HG03175 (cell line): ENCODE measurements around the gene NCOA7.
"Not testable (repeated sequence)": the region's sequence is repeated elsewhere in the genome, so short reads cannot be mapped to it uniquely, and the experiment has no call there.

Source experiments
- ATAC-seq: cut with Tn5 transposase; IDR thresholded peaks from one replicate; pipeline ENCODE4 v1.9.1; 2021; ENCODE audit warnings: mild to moderate bottlenecking, moderate library complexity; ENCODE audit not compliant: unreplicated experiment

Gene NCOA7

GRCh38 chr6:125942672-125943527 lies 152.1 kb downstream of the NCOA7 start:
- ATAC-seq, result no peak

DNA sequence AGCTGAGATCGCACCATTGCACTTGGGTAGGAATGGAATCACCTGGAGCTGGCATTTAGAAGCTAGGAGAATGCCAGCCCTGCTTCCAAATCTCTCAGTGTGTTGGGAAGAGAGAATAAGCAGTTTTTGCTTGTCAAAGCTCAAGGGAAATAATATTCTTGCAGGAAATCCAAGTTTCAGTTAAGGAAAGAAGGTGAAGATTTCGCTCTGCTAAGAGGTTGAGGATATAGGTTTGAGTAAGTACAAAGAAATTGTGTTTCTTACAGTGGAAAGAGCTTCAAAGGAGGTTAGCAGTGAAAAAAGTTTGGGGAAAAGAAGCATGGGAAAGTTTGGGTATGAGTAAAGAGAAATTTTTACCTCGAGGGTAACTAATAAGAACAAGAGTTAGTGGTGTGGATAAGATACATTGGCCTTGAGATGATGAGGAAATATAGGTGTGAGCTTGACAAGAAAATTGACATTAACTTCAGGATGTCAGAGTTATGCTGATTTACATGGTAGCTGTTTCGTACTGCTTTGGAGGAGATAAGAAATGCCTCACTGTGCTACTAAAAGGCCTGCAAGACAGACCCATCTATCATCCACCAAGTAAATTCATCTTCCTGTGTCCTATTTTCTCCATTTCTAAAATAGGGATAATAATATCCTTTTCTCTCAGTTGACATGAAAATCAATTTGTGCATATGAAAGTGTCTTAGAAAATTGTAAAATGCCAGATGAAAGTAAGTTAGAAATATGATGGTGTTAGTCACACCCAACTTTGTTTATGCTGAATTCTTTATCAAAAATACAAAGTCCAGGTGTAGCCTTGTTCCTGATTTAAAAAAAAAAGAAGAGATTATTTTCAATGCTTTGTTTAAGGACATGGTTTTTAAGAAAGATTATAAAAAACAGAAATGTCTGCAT lies 153.0 kb downstream of the NCOA7 start:
- ATAC-seq, result no peak

GRCh38 chr6:125944434-125944816 lies 153.7 kb downstream of the NCOA7 start:
- no peak for ATAC-seq

DNA sequence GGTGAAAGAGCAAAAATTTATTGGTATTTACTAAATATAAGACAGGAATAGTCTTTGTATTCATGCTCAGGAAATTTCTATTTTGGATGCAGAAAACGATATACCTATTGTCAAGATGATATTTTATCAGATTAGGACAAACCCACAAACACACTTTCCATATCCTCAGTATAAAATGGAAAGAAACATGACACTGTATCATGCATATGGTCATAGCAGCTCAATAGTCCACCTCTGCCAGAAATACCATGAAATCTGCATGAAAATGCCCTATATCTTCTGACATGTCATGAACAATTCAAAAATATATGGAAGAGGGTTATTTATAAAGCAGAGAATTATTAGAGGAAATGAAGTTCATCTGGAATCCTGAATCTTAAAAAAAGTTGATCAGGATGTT lies 154.1 kb downstream of the NCOA7 start:
- ATAC-seq, result no peak

GRCh38 chr6:125945378-125946141 lies 154.8 kb downstream of the NCOA7 start:
- no peak for ATAC-seq

DNA sequence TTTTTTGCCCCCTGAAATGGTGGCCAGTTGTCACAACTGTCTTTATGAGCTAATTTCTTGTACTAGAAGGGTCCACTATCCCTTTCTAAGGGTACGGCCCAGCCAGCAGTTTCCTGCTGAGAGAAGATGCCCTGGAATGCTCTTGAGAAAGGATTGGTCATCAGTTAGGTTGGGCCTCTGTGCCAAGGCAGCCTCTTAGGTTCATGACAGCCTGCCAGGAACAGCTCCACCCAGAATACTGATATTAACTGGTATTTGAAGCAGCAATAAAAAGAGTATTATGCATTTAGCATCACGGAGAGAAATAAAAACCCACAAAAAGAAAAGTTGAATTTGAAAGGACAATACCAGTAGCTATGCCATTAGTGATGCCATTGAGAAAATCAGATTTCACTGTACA lies 156.9 kb downstream of the NCOA7 start:
- no peak for ATAC-seq

DNA sequence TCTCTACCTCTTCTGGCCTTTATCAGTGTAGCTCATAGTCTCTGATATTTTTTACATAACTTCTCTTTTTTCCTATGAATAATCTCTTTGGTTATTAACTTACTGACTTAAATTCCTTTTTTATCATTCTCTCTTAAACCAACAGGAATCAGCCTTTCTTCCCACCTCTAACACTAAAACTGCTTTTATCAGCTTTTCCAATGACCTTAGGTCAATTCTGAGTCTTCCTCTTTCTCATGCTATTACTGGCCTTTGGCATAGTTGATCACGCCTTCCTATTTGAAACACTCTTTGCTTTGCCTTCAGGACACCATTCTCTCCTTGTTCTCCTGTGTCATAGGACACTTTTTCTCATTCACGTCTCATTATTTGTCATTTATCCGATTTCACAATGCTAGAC lies 157.7 kb downstream of the NCOA7 start:
- ATAC-seq, result no peak

DNA sequence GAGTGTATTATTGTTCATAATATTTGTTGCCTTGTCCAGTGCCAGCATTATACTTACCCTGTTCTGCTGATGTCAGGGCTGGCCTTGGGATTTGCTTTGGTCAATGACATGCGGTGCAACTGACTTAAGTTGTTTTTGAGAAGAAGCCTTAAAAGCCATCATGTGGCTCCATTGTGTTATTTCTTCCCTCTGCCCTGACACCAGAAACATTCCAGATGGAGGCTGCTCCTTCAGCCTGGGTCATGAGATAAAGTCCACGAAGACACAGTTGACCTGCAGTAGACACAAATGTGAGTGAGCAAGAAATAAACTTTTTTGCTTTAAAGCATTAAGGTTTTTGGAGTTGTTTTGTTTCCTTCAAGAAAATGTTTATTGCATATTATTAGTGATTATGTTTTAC lies 158.3 kb downstream of the NCOA7 start:
- no peak for ATAC-seq

DNA sequence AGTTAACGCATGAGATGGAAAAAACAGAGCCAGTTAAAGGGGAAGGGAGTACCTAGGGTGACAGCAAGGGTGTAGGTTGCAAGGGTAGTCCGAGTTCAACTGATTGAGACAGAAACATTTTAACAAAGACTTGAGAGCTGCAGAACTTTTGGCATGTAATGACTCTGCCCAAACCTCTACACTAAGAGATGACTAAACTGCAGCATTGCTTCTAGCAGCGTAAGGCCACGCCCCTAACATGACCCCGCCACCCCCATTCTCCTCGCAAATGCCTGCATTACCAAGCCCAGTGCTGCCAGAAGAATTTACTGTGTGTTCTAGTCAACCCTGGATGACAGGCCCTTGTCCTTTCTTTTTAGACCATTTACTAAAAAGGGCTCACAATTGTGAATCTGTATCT lies 159.5 kb downstream of the NCOA7 start:
- ATAC-seq, result no peak

GRCh38 chr6:125950716-125951115 lies 160.0 kb downstream of the NCOA7 start:
- not testable (repeated sequence) for ATAC-seq

DNA sequence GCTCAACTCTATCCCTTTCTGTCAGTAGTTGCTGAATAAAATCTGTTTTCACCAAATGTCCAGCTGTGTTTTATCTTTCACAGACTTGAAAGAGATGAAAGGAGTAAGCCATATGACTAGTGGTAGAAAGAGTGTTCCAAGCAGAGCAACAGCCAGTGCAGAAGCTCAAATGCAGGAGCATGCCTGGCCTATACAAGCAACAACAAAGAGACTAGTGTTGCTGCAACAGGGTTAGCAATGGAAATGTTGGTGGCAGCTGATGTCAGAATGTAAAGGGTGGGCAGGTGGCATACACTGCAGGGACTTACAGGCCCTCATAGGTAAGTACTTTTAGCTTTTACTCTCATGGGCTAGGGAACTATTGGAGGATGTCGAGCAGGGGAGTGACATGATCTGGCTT lies 160.6 kb downstream of the NCOA7 start:
- no peak for ATAC-seq

GRCh38 chr6:125952764-125953501 lies 162.2 kb downstream of the NCOA7 start:
- ATAC-seq, result no peak

DNA sequence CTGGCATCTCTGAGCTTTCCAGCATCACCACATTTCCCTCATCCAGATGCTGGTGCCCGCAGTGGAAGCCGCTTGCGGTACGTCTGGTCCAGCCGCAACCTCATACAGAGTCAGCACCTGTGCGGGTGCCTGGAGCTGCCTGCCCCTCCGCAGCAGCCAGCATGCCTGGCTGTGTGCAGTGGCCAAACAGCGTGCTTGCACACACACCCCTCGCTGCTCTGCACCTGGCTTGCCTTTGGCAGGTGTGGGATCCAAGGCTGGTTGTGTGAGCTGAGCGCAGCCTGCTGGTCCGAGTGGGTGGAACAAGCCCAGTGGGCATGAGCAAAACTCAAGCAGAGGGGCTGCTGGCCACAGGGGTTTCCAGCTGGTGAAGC lies 162.7 kb downstream of the NCOA7 start:
- no peak for ATAC-seq

GRCh38 chr6:125954735-125955339 lies 164.1 kb downstream of the NCOA7 start:
- ATAC-seq, result no peak

DNA sequence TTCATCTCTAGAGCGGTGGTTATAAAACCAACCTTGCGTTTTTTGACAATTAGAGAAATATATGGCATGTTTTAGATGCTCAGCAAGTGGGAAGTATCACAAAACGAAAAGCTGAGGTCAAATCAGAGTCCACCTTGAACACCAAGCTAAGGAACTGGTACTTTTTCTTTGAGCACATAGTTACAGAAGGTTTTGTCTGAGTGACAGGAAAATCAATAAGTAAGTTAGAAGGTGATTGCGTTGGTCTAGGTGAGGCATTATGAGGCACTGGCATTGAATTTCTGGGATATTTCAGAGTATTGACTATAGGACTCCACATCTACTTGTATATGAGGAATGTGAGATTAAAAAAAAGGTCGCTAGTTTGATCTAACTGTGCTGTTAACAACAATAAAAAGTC lies 165.2 kb downstream of the NCOA7 start:
- no peak for ATAC-seq

DNA sequence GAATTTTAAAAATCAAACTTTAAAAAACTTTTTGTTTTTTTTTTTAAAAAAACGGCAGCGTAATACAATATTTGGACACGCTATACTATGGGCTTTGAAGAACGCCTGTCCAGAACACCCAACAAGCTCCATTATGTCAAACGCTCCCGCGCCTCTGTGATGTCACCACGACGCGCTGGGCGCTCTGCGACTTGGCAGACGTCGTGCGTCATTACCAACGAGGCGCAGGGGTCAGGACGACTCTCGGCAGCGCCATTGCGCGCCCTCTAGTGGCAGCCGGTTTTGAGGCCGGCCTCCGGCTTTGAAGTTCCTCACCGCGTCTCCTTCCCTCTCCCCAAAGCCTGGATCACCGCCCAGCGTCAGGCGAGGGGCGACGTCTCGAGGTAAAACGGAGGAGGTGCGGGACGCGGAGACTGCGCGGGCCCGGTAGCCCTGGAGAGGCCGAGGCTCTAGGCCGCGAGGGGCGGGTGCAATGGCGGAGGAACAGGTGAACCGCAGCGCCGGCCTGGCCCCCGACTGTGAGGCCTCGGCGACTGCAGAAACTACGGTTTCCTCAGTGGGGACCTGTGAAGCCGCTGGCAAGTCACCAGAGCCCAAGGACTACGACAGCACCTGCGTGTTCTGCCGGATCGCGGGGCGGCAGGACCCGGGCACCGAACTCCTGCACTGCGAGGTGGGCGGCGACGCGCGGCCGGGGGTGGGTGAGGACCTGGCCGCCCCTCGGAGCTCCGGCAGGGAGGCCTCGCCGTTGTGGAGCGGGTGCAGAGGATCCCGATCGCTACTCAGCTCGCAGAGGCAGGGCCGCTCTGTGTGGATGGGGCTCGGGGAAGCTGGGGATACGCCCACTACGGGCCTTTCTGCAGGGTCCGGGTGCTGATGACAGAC lies 166.0 kb downstream of the NCOA7 start, which contains the start of gene HINT3:
Gene HINT3 (plus strand): TSS at position 265 of the 885 bp plus-strand sequence. CDS start 208 bp downstream, at position 473.
- ATAC-seq, result peak; percentile 94

DNA sequence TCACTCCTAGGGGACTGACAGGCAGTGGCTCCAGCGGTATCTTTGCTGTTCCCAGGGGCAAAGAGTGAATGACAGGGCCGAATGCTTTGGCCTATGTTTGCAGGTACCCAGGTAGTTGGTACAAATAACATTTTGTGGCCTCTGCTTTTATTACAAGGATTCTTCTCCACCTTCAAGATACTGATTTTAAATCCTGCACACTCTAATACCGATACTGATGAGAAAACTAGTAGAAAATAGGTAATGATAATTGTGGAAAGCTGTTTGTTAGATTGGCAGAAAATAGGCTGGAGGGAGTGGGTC lies 166.6 kb downstream of the NCOA7 start:
- no peak for ATAC-seq

GRCh38 chr6:125957845-125958244 lies 167.1 kb downstream of the NCOA7 start:
- ATAC-seq, result no peak

- no peak for ATAC-seq
Measured at GRCh38 chr6:125959041-125959440, 168.3 kb downstream of the NCOA7 start.
